Measurements from ENCODE around the gene LGI4.

DNA sequence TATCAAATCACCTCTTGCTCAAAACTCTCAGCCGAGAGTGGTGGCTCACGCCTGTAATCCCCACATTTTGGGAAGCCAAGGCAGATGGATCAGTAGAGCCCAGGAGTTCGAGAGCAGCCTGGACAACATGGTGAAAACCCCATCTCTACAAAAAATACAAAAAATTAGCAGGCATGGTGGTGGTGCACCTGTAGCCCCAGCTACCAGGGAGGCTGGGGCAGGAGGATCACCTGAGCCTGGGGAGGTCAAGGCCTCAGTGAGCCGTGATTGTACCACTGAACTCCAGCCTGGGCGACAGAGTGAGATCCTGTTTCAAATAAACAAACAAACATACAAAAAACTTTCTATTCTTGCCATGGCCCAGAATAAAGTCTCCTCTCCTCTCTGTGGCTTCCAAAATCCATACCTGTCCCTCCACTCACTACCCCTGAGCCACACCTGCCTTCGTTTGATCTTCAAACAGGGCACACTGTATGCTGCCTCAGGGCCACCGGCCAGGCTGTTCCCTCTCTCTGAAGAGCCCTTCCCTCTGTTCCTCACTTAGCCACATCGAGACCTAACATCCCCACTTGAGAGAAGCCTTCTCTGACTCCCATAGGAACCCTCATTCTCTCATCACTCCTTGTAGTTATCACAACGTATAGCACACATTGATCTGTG lies 6.3 kb downstream of the LGI4 start:
- TF ChIP-seq CTCF (conservative IDR thresholded peaks at IDR 0.05; ENCODE audit: low read depth in 2 of 2) (no peak), EZH2 (IDR thresholded peaks at IDR 0.05; ENCODE audit: low read depth, unreplicated experiment) (no peak)

All from GM23338 (cell line).